Progenitor cell of endocrine pancreas (in vitro differentiated cells): ENCODE results near the gene DPAGT1. TPM values are rescaled to one million over a fixed set of nuclear protein-coding genes. Genes with fewer than 3 reads are reported as not detected.

Source experiments
- DNase-seq: peaks from one replicate; pipeline ENCODE4 v3.0.0; 2021; ENCODE audit warnings: low spot score; ENCODE audit not compliant: unreplicated experiment
- H3K27ac Mint-ChIP-seq: 2 replicates; pipeline ENCODE4 v1.8.0; 2021; ENCODE audit warnings: mild to moderate bottlenecking, moderate library complexity, mixed read lengths
- H3K27me3 Mint-ChIP-seq: 2 replicates; pipeline ENCODE4 v1.8.0; 2021; ENCODE audit warnings: mixed read lengths
- H3K36me3 Mint-ChIP-seq: 2 replicates; pipeline ENCODE4 v1.8.0; 2022; ENCODE audit warnings: mixed read lengths; ENCODE audit not compliant: insufficient read depth
- H3K4me1 Mint-ChIP-seq: 2 replicates; pipeline ENCODE4 v1.8.0; 2021; ENCODE audit warnings: low read depth, mixed read lengths
- H3K4me3 Mint-ChIP-seq: 2 replicates; pipeline ENCODE4 v1.8.0; 2021; ENCODE audit warnings: low read depth, mild to moderate bottlenecking, moderate library complexity, mixed read lengths
- H3K9me3 Mint-ChIP-seq: 2 replicates; pipeline ENCODE4 v1.8.0; 2021; ENCODE audit warnings: low read depth, mixed read lengths
- CTCF ChIP-seq: fragments of 200-600 bp; sonication (generic); IDR thresholded peaks from one replicate; pipeline ENCODE4 v1.5.0; 2021; ENCODE audit warnings: antibody characterized with exemption, mild to moderate bottlenecking; ENCODE audit not compliant: unreplicated experiment
- total RNA-seq: library from RNA; stranded (reverse); gene quantifications from 2 replicates; pipeline ENCODE4 v1.2.1, GENCODE V29; 2021

Gene DPAGT1
- total RNA-seq, 1 donor from 2014 or later, result 53.4 TPM

- Mint-ChIP-seq H3K27ac (no peak overlapping the region), H3K36me3 (peaks cover 3% of the 10 kb centered on the region), H3K4me3 (no peak overlapping the region), H3K27me3 (no peaks in the 10 kb centered on the region), H3K9me3 (no peaks in the 10 kb centered on the region), H3K4me1 (peaks cover 21% of the 10 kb centered on the region)
- DNase-seq, result no peak
- no peak for TF ChIP-seq CTCF
Measured at GRCh38 chr11:119118946-119119345, 17.3 kb upstream of the DPAGT1 start.

GRCh38 chr11:119118227-119118626 lies 16.6 kb upstream of the DPAGT1 start:
- no peaks in the 10 kb centered on the region for H3K27me3 Mint-ChIP-seq
- no peaks in the 10 kb centered on the region for H3K9me3 Mint-ChIP-seq
- peaks cover 21% of the 10 kb centered on the region for H3K4me1 Mint-ChIP-seq
- H3K27ac Mint-ChIP-seq, result no peak overlapping the region
- no peak for TF ChIP-seq CTCF
- H3K36me3 Mint-ChIP-seq, result peaks cover 2% of the 10 kb centered on the region
- DNase-seq, result no peak
- no peak overlapping the region for H3K4me3 Mint-ChIP-seq

- no peak for DNase-seq
- no peaks in the 10 kb centered on the region for H3K27me3 Mint-ChIP-seq
- TF ChIP-seq CTCF, result no peak
- H3K4me1 Mint-ChIP-seq, result peaks cover 13% of the 10 kb centered on the region
- no peaks in the 10 kb centered on the region for H3K9me3 Mint-ChIP-seq
- no peak overlapping the region for H3K27ac Mint-ChIP-seq
- no peak overlapping the region for H3K4me3 Mint-ChIP-seq
- no peaks in the 10 kb centered on the region for H3K36me3 Mint-ChIP-seq
Measured at GRCh38 chr11:119117004-119117706, 15.5 kb upstream of the DPAGT1 start.

GRCh38 chr11:119116601-119117000 lies 14.9 kb upstream of the DPAGT1 start:
- H3K36me3 Mint-ChIP-seq, result no peaks in the 10 kb centered on the region
- H3K27ac Mint-ChIP-seq, result no peak overlapping the region
- no peak for TF ChIP-seq CTCF

GRCh38 chr11:119116235-119116594 lies 14.6 kb upstream of the DPAGT1 start:
- H3K4me3 Mint-ChIP-seq, result no peak overlapping the region
- no peaks in the 10 kb centered on the region for H3K9me3 Mint-ChIP-seq
- no peak for DNase-seq
- peaks cover 10% of the 10 kb centered on the region for H3K4me1 Mint-ChIP-seq
- no peaks in the 10 kb centered on the region for H3K27me3 Mint-ChIP-seq
- no peaks in the 10 kb centered on the region for H3K36me3 Mint-ChIP-seq
- no peak overlapping the region for H3K27ac Mint-ChIP-seq
- TF ChIP-seq CTCF, result no peak

More at GRCh38 chr11:119116601-119117000, 14.9 kb upstream of the DPAGT1 start:
- Mint-ChIP-seq H3K4me3 (no peak overlapping the region), H3K9me3 (no peaks in the 10 kb centered on the region), H3K27me3 (no peaks in the 10 kb centered on the region), H3K4me1 (peaks cover 10% of the 10 kb centered on the region)
- no peak for DNase-seq
